ENCODE measurements around the gene GPHA2. TPM values are rescaled to one million over a fixed set of nuclear protein-coding genes. Genes with fewer than 3 reads are reported as not detected.

Gene GPHA2
- total and polyA plus RNA-seq, 8 donors, result 0.30 to 0.50 TPM; not detected in 6

GRCh38 chr11:64929625-64930024 is 6.1 kb downstream of the GPHA2 start:
- H3K4me1 ChIP-seq, result peaks cover 10 to 21% (median 19%) of the 10 kb centered on the region in 4 donors

GRCh38 chr11:64928957-64929356 is 6.7 kb downstream of the GPHA2 start:
- 95 to 98% (median 96%) methylated on average over 2 of the region's 2 CpGs for WGBS, 5 donors
- intact Hi-C loops (cut with DNase I; ENCODE audit: low total_unique reads), result no loop called here
- Histone ChIP-seq H3K36me3 (peaks cover 50 to 76% (median 71%) of the 10 kb centered on the region in 4 donors), H3K4me3 (no peak overlapping the region), H3K27ac (no peak overlapping the region), H3K4me1 (peaks cover 10 to 24% (median 22%) of the 10 kb centered on the region in 4 donors), H3K9me3 (no peaks in the 10 kb centered on the region), H3K27me3 (no peaks in the 10 kb centered on the region)
- TF ChIP-seq POLR2A (IDR thresholded peaks at IDR 0.05) (no peak), EP300 (IDR thresholded peaks at IDR 0.05) (no peak), CTCF (IDR thresholded peaks at IDR 0.05) (no peak), POLR2AphosphoS5 (IDR thresholded peaks at IDR 0.05) (no peak)
- no peak for DNase-seq

More at GRCh38 chr11:64929625-64930024, 6.1 kb downstream of the GPHA2 start:
- Histone ChIP-seq H3K9me3 (no peaks in the 10 kb centered on the region), H3K27ac (no peak overlapping the region), H3K36me3 (peaks cover 52 to 83% (median 77%) of the 10 kb centered on the region in 4 donors), H3K4me3 (no peak overlapping the region), H3K27me3 (no peaks in the 10 kb centered on the region)
- intact Hi-C loops (cut with DNase I; ENCODE audit: low total_unique reads), result no loop called here
- 86 to 91% (median 91%) methylated on average over 7 of the region's 7 CpGs for WGBS, 5 donors
- no peak for DNase-seq
- TF ChIP-seq POLR2A (IDR thresholded peaks at IDR 0.05) (no peak), POLR2AphosphoS5 (IDR thresholded peaks at IDR 0.05) (no peak), EP300 (IDR thresholded peaks at IDR 0.05) (no peak), CTCF (IDR thresholded peaks at IDR 0.05) (no peak)

- H3K4me3 ChIP-seq, result no peak overlapping the region
Observed at GRCh38 chr11:64926689-64927088, 9.0 kb downstream of the GPHA2 start.

More at GRCh38 chr11:64926689-64927088, 9.0 kb downstream of the GPHA2 start:
- Histone ChIP-seq H3K36me3 (peaks cover 31 to 54% (median 48%) of the 10 kb centered on the region in 4 donors), H3K27ac (no peak overlapping the region), H3K9me3 (no peaks in the 10 kb centered on the region), H3K4me1 (peaks cover 10 to 32% (median 30%) of the 10 kb centered on the region in 4 donors), H3K27me3 (no peaks in the 10 kb centered on the region)
- DNase-seq, result no peak
- 79 to 86% (median 84%) methylated on average over 15 to 22 of the region's 22 CpGs for WGBS, 5 donors
- no peak for TF ChIP-seq CTCF (IDR thresholded peaks at IDR 0.05)
- TF ChIP-seq POLR2A (IDR thresholded peaks at IDR 0.05), result no peak
- TF ChIP-seq POLR2AphosphoS5 (IDR thresholded peaks at IDR 0.05), result no peak
- no peak for TF ChIP-seq EP300 (IDR thresholded peaks at IDR 0.05)
- intact Hi-C loops (cut with DNase I; ENCODE audit: low total_unique reads), result no loop called here

Measured in stomach (tissue), 9 donors.